Measurements from ENCODE around the gene ABCC4.

Gene ABCC4

DNA sequence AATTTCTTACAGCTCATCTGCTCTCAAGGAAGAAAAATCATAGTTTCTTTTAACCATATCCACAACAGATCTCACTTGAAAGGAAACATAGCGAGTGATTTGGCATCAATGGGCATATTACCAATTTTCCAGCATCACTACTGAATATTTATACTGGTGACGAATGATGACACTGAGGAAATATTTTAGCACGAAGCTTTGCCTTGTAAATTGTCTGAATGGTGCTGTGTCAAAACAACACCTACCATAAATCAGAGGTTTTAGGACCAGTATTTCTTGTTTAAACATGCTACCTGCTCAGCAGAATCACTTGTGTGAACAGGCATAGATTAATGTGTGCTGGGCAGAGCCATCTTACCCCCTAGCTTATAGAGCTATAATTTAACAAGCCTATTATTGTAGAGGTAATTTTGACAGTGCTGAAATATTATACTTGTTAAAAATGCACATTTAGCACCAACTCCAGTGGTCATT is 146.8 kb downstream of the ABCC4 start:
- no peak overlapping the region for H3K4me3 ChIP-seq (replicated peaks; ENCODE audit: low read depth, low read length)
- no peak for DNase-seq (ENCODE audit: extremely low read depth, low read depth)
- TF ChIP-seq CTCF (IDR thresholded peaks at IDR 0.05; ENCODE audit: low read depth, low read length, missing control alignments), result no peak

DNA sequence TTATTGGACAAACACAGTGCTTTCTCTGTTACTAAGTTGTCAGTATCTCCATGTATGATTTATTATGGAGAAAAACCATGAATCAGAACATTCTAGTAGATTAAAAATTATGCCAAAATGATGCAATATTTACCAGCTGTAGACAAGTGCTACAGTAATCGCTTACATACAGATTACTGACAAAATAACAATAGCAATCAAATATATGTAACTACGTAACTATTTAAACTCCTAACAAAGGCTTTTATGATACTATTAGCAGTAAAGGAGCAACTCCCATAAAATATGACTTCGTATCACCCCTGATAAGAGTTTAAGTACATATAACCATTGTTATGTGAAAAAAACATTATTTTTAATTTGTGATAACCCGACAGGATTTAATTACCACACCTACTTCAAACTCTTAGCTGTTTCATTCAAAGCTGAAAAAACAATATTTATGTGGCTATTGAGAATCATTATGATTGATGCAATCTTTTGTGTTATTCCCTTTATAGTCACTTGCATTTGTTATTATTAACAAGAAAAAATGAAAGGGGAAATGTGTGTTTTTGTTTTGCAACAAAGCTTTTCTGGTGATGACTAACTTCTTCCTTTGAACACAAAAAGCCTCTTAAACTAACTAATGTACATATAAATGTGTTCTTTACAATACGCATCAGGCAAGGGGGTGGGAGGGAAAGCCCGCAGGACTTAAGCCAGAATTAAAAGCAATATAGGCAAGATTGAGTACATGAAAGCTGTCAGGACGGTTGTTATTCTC is 147.4 kb downstream of the ABCC4 start:
- TF ChIP-seq CTCF (IDR thresholded peaks at IDR 0.05; ENCODE audit: low read depth, low read length, missing control alignments), result no peak
- H3K4me3 ChIP-seq (replicated peaks; ENCODE audit: low read depth, low read length), result no peak overlapping the region
- DNase-seq (ENCODE audit: extremely low read depth, low read depth), result no peak

- H3K4me3 ChIP-seq (replicated peaks; ENCODE audit: low read depth, low read length), result no peak overlapping the region
- TF ChIP-seq CTCF (IDR thresholded peaks at IDR 0.05; ENCODE audit: low read depth, low read length, missing control alignments), result no peak
- no peak for DNase-seq (ENCODE audit: extremely low read depth, low read depth)
Observed at GRCh38 chr13:95151942-95152587, 149.2 kb downstream of the ABCC4 start.

DNA sequence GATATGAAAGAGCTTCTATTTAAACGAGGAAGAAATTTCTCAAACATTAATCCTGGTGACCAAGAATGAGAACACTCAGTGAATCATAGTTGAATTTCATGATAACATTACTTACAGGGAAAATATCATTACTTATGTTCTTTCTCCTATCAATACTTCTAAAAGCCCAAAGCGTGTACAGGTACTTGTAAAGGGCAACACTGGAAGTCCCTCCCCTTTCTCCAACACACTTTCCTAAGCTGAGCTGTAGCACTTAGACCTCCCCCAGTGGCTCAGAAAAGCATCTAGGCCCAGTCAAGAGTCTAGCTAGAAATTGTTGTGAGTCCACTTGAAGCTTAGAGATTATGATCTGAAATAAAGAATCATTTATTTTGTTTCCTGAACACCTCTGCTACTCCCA is 150.7 kb downstream of the ABCC4 start:
- DNase-seq (ENCODE audit: extremely low read depth, low read depth), result no peak
- H3K4me3 ChIP-seq (replicated peaks; ENCODE audit: low read depth, low read length), result no peak overlapping the region
- no peak for TF ChIP-seq CTCF (IDR thresholded peaks at IDR 0.05; ENCODE audit: low read depth, low read length, missing control alignments)

GRCh38 chr13:95146486-95146885 is 154.8 kb downstream of the ABCC4 start:
- no peak for DNase-seq (ENCODE audit: extremely low read depth, low read depth)
- no peak overlapping the region for H3K4me3 ChIP-seq (replicated peaks; ENCODE audit: low read depth, low read length)
- no peak for TF ChIP-seq CTCF (IDR thresholded peaks at IDR 0.05; ENCODE audit: low read depth, low read length, missing control alignments)

DNA sequence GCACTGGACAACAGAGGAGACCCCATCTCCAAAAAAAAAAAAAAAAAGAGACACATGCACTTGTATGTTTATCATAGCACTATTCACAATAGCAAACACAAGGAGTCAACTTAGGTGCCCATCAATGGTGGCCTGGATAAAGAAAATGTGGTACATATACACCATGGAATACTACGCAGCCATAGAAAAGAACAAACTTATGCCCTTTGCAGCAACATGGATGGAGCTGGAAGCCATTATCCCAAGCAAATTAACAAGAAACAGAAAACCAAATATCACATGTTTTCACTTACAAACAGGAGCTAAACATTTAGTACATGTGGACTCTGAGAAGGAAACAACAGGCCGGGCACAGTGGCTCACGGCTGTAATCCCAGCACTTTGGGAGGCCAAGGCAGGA is 155.7 kb downstream of the ABCC4 start:
- H3K4me3 ChIP-seq (replicated peaks; ENCODE audit: low read depth, low read length), result no peak overlapping the region
- DNase-seq (ENCODE audit: extremely low read depth, low read depth), result no peak
- no peak for TF ChIP-seq CTCF (IDR thresholded peaks at IDR 0.05; ENCODE audit: low read depth, low read length, missing control alignments)
